ENCODE results near the gene NUP210L.

DNA sequence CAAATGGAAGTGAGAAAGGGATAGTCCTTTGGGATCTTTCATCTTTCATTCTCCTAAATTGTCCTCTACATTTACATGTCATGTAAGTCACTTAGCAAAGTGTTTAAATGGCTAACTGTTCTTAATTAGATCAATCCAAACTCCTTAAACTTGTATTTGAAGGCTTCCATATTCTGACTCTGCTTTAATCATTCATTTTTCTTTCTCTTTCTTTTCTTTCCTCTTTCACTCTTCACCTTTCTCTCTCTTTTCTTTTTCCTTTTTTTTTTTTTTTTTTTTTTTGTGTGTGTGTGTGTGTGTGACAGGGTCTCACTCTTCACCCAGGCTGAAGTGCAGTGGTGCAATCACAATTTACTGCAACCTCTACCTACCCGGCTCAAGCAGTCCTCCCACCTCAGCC is 92.6 kb downstream of the NUP210L start:
- TF ChIP-seq, protein P1, sequence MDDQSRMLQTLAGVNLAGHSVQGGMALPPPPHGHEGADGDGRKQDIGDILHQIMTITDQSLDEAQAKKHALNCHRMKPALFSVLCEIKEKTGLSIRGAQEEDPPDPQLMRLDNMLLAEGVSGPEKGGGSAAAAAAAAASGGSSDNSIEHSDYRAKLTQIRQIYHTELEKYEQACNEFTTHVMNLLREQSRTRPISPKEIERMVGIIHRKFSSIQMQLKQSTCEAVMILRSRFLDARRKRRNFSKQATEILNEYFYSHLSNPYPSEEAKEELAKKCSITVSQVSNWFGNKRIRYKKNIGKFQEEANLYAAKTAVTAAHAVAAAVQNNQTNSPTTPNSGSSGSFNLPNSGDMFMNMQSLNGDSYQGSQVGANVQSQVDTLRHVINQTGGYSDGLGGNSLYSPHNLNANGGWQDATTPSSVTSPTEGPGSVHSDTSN (IDR thresholded peaks at IDR 0.05) = no peak
- TF ChIP-seq NR3C1 (IDR thresholded peaks at IDR 0.05) = no peak
- TF ChIP-seq, protein P2, sequence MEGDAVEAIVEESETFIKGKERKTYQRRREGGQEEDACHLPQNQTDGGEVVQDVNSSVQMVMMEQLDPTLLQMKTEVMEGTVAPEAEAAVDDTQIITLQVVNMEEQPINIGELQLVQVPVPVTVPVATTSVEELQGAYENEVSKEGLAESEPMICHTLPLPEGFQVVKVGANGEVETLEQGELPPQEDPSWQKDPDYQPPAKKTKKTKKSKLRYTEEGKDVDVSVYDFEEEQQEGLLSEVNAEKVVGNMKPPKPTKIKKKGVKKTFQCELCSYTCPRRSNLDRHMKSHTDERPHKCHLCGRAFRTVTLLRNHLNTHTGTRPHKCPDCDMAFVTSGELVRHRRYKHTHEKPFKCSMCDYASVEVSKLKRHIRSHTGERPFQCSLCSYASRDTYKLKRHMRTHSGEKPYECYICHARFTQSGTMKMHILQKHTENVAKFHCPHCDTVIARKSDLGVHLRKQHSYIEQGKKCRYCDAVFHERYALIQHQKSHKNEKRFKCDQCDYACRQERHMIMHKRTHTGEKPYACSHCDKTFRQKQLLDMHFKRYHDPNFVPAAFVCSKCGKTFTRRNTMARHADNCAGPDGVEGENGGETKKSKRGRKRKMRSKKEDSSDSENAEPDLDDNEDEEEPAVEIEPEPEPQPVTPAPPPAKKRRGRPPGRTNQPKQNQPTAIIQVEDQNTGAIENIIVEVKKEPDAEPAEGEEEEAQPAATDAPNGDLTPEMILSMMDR (IDR thresholded peaks at IDR 0.05) = no peak
- TF ChIP-seq GATA3 (IDR thresholded peaks at IDR 0.05; ENCODE audit: borderline replicate concordance) = no peak
- TF ChIP-seq POLR2A (IDR thresholded peaks at IDR 0.05; ENCODE audit: low read length) = no peak
- TF ChIP-seq, protein P3, sequence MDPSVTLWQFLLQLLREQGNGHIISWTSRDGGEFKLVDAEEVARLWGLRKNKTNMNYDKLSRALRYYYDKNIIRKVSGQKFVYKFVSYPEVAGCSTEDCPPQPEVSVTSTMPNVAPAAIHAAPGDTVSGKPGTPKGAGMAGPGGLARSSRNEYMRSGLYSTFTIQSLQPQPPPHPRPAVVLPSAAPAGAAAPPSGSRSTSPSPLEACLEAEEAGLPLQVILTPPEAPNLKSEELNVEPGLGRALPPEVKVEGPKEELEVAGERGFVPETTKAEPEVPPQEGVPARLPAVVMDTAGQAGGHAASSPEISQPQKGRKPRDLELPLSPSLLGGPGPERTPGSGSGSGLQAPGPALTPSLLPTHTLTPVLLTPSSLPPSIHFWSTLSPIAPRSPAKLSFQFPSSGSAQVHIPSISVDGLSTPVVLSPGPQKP (IDR thresholded peaks at IDR 0.05; ENCODE audit: low read depth, low read length) = no peak
- TF ChIP-seq USF2 (IDR thresholded peaks at IDR 0.05) = no peak
- TF ChIP-seq, protein P4, sequence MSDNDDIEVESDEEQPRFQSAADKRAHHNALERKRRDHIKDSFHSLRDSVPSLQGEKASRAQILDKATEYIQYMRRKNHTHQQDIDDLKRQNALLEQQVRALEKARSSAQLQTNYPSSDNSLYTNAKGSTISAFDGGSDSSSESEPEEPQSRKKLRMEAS (IDR thresholded peaks at IDR 0.05) = no peak
- TF ChIP-seq BHLHE40 (IDR thresholded peaks at IDR 0.05; ENCODE audit: low read depth, low read length) = no peak
